PC-3 (cell line): Measurements from ENCODE around the gene APMAP. TPM values are rescaled to one million over a fixed set of nuclear protein-coding genes. Genes with fewer than 3 reads are reported as not detected.

Source experiments
- ATAC-seq: fragments of 200-7000 bp; cut with Tn5 transposase; 2 replicates; pipeline ENCODE4 v1.9.1; 2020; ENCODE audit warnings: mild to moderate bottlenecking, moderate library complexity
- BruUV-seq: library from RNA; stranded (reverse); fragments of 400-500 nt; replicated peaks from 2 replicates; lab custom pipeline; 2021; lab: Mats Ljungman, UMichigan
- CTCF ChIA-PET: fragments of 300-600 bp; sonication (Branson Sonifier 250); formaldehyde crosslinking; loops from one replicate; lab custom pipeline; 2022; ENCODE audit warnings: antibody characterized with exemption; lab: Charles Lee
- POLR2A ChIA-PET: fragments of 300-600 bp; sonication (Branson Sonifier 250); formaldehyde crosslinking; loops from one replicate; lab custom pipeline; 2022; ENCODE audit warnings: antibody characterized with exemption; ENCODE audit not compliant: unreplicated experiment; lab: Charles Lee
- DNase-seq: peaks from one replicate; pipeline ENCODE4 v3.0.0-alpha.2; 2015
- H2AFZ ChIP-seq: fragments of 300-600 bp; sonication (generic); 2 replicates; pipeline ENCODE4 v1.6.0; 2016; ENCODE audit warnings: antibody characterized with exemption, low read length
- H3F3A ChIP-seq: fragments of 300-600 bp; sonication (generic); one replicate; pipeline ENCODE4 v1.6.0; 2017; ENCODE audit warnings: antibody characterized with exemption, low read length, control low read depth, mild to moderate bottlenecking; ENCODE audit not compliant: unreplicated experiment
- H3K27ac ChIP-seq: fragments of 300-600 bp; sonication (generic); 2 replicates; pipeline ENCODE4 v1.5.1; 2016; ENCODE audit warnings: mild to moderate bottlenecking, low read length
- H3K27me3 ChIP-seq: fragments of 300-600 bp; sonication (generic); 2 replicates; pipeline ENCODE4 v1.6.1; 2016; ENCODE audit warnings: low read length, mixed read lengths
- H3K36me3 ChIP-seq: fragments of 300-600 bp; sonication (generic); 2 replicates; pipeline ENCODE4 v1.6.1; 2016; ENCODE audit warnings: low read depth, mixed run types, low read length, mixed read lengths
- H3K4me1 ChIP-seq: fragments of 300-600 bp; sonication (generic); 2 replicates; pipeline ENCODE4 v1.5.1; 2016; ENCODE audit warnings: low read length; ENCODE audit not compliant: insufficient read depth
- H3K4me2 ChIP-seq: fragments of 300-600 bp; sonication (generic); 2 replicates; pipeline ENCODE4 v1.6.0; 2016; ENCODE audit warnings: low read length
- H3K4me3 ChIP-seq: fragments of 300-600 bp; sonication (generic); 2 replicates; pipeline ENCODE4 v1.5.1; 2016; ENCODE audit warnings: mild to moderate bottlenecking, low read length, mixed read lengths
- H3K79me2 ChIP-seq: fragments of 300-600 bp; sonication (generic); 2 replicates; pipeline ENCODE4 v1.6.1; 2017; ENCODE audit warnings: low read length, mixed read lengths
- H3K9ac ChIP-seq: fragments of 300-600 bp; sonication (generic); 2 replicates; pipeline ENCODE4 v1.6.0; 2016; ENCODE audit warnings: mild to moderate bottlenecking, low read length
- H3K9me2 ChIP-seq: fragments of 300-600 bp; sonication (generic); replicated peaks from 2 replicates; pipeline ENCODE4 v1.6.1; 2016; ENCODE audit warnings: mixed run types, low read length, mixed read lengths
- H3K9me3 ChIP-seq: fragments of 300-600 bp; sonication (generic); 2 replicates; pipeline ENCODE4 v1.6.1; 2016; ENCODE audit warnings: low read length, mixed read lengths
- H4K20me1 ChIP-seq: fragments of 300-600 bp; sonication (generic); 2 replicates; pipeline ENCODE4 v1.6.1; 2016; ENCODE audit warnings: low read length, mixed read lengths
- EZH2 ChIP-seq: fragments of 300-600 bp; sonication (generic); IDR thresholded peaks from one replicate; pipeline ENCODE4 v1.6.1; 2017; ENCODE audit warnings: antibody characterized with exemption, mild to moderate bottlenecking, low read length; ENCODE audit not compliant: unreplicated experiment
- EZH2phosphoT487 ChIP-seq: fragments of 300-600 bp; sonication (generic); IDR thresholded peaks from 2 replicates; pipeline ENCODE4 v1.6.1; 2018; ENCODE audit warnings: mild to moderate bottlenecking, antibody characterized with exemption, low read length, borderline replicate concordance
- intact Hi-C: fragments of 100-400 bp; cut with micrococcal nuclease; formaldehyde crosslinking; loops from 2 replicates; pipeline ENCODE4 v1.9.0; 2023
- total RNA-seq: library from RNA; depleted of rRNA; stranded (reverse); fragments of >200 nt; gene quantifications from 2 replicates; pipeline ENCODE4 v1.2.3, GENCODE V29; 2014
- TF ChIP-seq, protein P1 (sequence below): fragments of 300-600 bp; sonication (generic); conservative IDR thresholded peaks from 2 replicates; pipeline ENCODE4 v1.5.1; 2017; ENCODE audit warnings: antibody characterized with exemption, low read depth, mild to moderate bottlenecking, low read length

The APMAP gene
- total RNA-seq, 1 experiment from 2014 or later, result 134 TPM

DNA sequence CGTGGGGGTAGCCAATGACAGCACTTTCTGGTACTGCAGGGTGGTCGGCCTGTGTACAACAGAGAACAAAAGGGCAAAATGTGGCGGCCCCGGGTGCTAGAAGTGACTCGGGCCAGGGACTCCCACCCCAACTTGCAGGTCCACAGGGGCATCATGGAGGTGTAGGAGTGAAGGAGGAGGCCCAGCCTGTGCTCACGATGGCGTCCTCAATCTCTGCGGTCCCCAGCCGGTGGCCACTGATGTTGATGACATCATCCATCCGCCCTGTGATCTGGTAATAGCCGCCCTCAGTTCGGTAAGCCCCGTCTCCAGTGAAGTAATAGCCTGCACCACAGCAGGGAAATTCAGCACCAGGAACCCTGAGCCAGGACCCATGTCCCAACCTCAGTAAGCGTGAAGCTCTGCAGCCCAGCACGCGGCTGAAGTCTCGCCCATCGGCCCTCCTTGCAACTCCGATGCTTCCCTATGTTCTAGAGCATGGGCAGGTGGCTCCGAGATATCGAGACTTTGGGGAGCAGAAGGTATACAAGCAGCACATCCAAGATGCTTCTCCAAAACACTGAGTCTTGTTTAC, 20.2 kb upstream of the APMAP start:
- Histone ChIP-seq H3K9me3 (no peaks in the 10 kb centered on the region), H3K36me3 (no peaks in the 10 kb centered on the region), H3K4me2 (no peak overlapping the region), H4K20me1 (no peaks in the 10 kb centered on the region), H3K4me1 (peaks cover 9% of the 10 kb centered on the region), H3K27ac (no peak overlapping the region), H3K79me2 (no peaks in the 10 kb centered on the region), H3K27me3 (no peaks in the 10 kb centered on the region), H2AFZ (no peak overlapping the region), H3K9ac (no peak overlapping the region), H3K4me3 (no peak overlapping the region), H3K9me2 (no peaks in the 10 kb centered on the region), H3F3A (no peaks in the 10 kb centered on the region)
- CTCF ChIA-PET, result no interaction called here
- no TSS peak for BruUV-seq
- TF ChIP-seq, protein P1, sequence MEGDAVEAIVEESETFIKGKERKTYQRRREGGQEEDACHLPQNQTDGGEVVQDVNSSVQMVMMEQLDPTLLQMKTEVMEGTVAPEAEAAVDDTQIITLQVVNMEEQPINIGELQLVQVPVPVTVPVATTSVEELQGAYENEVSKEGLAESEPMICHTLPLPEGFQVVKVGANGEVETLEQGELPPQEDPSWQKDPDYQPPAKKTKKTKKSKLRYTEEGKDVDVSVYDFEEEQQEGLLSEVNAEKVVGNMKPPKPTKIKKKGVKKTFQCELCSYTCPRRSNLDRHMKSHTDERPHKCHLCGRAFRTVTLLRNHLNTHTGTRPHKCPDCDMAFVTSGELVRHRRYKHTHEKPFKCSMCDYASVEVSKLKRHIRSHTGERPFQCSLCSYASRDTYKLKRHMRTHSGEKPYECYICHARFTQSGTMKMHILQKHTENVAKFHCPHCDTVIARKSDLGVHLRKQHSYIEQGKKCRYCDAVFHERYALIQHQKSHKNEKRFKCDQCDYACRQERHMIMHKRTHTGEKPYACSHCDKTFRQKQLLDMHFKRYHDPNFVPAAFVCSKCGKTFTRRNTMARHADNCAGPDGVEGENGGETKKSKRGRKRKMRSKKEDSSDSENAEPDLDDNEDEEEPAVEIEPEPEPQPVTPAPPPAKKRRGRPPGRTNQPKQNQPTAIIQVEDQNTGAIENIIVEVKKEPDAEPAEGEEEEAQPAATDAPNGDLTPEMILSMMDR, result no peak
- no peak for TF ChIP-seq EZH2
- TF ChIP-seq EZH2phosphoT487, result no peak
- DNase-seq (no peak), ATAC-seq (no peak)
- intact Hi-C loops, result no loop called here
- POLR2A ChIA-PET, result no interaction called here

DNA sequence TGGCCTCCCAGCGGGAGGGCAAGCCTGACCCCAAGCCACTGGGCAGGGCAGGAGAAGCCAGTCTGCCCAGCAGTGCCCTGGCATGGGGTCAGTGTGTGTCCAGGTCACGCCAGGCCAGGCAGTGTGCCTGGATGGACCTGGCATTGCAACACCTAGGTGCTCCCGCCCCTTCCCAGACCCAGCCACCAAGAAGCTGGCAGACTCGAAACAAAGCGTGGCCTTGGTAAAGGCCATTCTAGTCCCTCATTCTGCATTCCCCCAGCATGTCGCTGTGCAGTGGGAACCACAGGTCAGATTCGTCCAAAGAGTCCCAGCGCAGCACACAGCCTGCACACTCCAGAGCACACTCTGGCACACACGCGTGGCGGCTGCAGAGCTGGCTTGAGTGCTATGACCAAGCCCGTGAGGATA, 19.3 kb upstream of the APMAP start:
- Histone ChIP-seq H3K4me3 (no peak overlapping the region), H3K9me2 (no peaks in the 10 kb centered on the region), H3F3A (no peaks in the 10 kb centered on the region), H3K27ac (no peak overlapping the region), H2AFZ (no peak overlapping the region), H3K4me1 (peaks cover under 1% of the 10 kb centered on the region), H4K20me1 (no peaks in the 10 kb centered on the region), H3K36me3 (no peaks in the 10 kb centered on the region), H3K9ac (no peak overlapping the region), H3K79me2 (no peaks in the 10 kb centered on the region), H3K9me3 (no peaks in the 10 kb centered on the region), H3K4me2 (no peak overlapping the region), H3K27me3 (no peaks in the 10 kb centered on the region)
- BruUV-seq, result no TSS peak
- no peak for DNase-seq
- TF ChIP-seq EZH2 (no peak), EZH2phosphoT487 (no peak)
- TF ChIP-seq, protein P1, result no peak
- ChIA-PET CTCF (no interaction called here), POLR2A (no interaction called here)
- no peak for ATAC-seq
- intact Hi-C loops, result no loop called here

DNA sequence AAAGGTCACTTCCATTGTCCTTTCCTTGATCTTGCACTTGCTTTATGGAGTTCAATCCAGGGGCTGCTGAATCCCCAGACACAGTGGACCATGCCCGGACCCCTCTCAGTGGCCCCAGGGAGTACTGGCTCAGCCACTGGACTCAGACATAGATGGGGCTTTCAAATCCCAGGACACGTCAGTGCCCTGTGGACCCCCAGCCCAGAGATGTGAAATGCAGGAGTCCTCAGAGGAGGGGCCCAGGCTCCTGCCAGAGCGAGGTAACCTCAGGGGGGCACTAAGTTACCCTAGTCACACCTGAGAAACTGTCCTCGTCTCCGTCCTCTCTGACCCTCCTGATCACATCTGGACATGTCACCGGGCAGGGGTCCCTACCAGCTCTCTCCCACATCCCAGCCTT, 18.7 kb upstream of the APMAP start:
- no peaks in the 10 kb centered on the region for H3K4me1 ChIP-seq
- no peaks in the 10 kb centered on the region for H3K79me2 ChIP-seq
- no peaks in the 10 kb centered on the region for H3K27me3 ChIP-seq
- H2AFZ ChIP-seq, result no peak overlapping the region
- CTCF ChIA-PET, result no interaction called here
- no peak overlapping the region for H3K4me2 ChIP-seq
- no peaks in the 10 kb centered on the region for H3K36me3 ChIP-seq
- no peaks in the 10 kb centered on the region for H3F3A ChIP-seq
- no TSS peak for BruUV-seq
- intact Hi-C loops, result no loop called here
- POLR2A ChIA-PET, result no interaction called here
- no peak for TF ChIP-seq EZH2phosphoT487
- TF ChIP-seq EZH2, result no peak
- TF ChIP-seq, protein P1, result no peak
- no peak overlapping the region for H3K4me3 ChIP-seq
- no peaks in the 10 kb centered on the region for H4K20me1 ChIP-seq
- H3K9me2 ChIP-seq, result no peaks in the 10 kb centered on the region
- ATAC-seq (no peak), DNase-seq (no peak)
- no peak overlapping the region for H3K9ac ChIP-seq
- H3K27ac ChIP-seq, result no peak overlapping the region
- H3K9me3 ChIP-seq, result no peaks in the 10 kb centered on the region
